CD4-positive, alpha-beta T cell treated with Interleukin-12 subunit alpha and Interleukin-12 subunit beta, for 1 hour (primary cell): ENCODE results near the gene TMEM190.
A peak's percentile ranks its signal among the peaks of the same experiment; 100 is the strongest.
"Not testable (repeated sequence)": the region's sequence is repeated elsewhere in the genome, so short reads cannot be mapped to it uniquely, and the experiment has no call there.

Source experiments
- DNase-seq: peaks from one replicate; pipeline ENCODE4 v3.0.0-alpha.2; 2020

TMEM190 gene

GRCh38 chr19:55391702-55392615, 15.3 kb downstream of the TMEM190 start:
- no peak for DNase-seq

DNA sequence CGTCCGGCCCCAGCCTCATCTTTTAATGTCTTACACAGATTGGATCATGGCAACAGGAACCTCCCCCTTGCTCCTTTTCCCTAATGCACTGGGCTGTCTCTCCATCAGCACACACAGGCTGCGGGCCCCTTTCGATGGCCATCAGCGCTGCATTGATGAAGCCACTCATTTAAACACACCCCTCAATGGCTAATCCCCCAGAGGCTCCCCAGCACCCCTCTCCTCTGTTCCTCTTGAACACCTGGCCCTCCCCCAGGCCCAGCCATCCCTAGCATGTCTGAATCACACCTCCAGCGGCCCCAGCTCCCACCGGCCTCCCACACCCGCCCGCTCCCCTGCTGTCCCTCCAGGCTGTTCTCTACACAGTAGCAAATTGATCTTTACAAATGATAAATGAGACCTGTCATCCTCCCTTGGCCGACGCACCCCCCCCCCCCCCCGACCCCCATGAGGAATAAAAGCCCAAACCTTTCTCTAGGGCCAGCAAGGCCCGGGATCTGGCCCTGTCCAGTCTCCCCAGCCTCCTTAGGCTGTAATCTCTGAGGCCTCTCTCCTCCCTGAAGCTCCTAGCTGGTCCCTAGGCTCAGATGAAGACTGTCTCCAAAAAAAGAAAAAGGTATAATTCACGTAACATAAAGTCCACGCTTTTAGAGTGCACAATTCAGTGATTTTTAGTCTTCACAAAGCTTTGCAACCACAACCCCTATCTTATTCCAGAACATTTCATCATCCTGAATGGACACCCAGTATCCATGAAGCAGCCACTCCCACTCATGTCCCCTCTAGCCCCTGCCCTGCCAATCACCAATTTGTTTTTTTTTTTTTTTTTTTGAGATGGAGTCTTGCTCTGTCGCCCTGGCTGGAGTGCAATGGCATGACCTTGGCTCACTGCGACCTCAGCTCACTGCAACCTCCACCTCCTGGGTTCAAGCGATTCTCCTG, 16.5 kb downstream of the TMEM190 start:
- DNase-seq: no peak

- no peak for DNase-seq
These were observed 21.7 kb downstream of the TMEM190 start for GRCh38 chr19:55398200-55398925.

GRCh38 chr19:55400281-55401087, 23.9 kb downstream of the TMEM190 start:
- no peak for DNase-seq

- DNase-seq: not testable (repeated sequence)
These were observed 24.8 kb downstream of the TMEM190 start for GRCh38 chr19:55401390-55401789.

DNA sequence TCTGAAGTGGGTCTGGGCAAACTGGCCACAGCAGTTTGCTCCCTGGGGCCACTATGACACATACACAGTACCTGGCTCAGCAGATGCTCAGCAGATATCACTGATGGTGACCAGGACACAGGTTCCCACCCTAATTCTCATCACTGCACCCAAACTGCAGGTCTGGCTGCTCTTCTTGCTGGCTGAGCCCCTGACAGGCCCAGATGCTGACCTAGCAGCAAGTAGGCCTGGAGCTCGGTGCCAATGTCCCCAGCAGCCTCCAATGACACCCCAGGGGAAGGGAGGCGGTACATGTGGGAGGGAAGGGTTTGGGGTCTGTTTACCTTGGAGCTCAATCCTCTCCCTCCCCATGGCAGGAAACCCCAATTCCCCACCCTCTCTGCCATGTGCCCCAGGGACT, 25.9 kb downstream of the TMEM190 start:
- DNase-seq: no peak

DNA sequence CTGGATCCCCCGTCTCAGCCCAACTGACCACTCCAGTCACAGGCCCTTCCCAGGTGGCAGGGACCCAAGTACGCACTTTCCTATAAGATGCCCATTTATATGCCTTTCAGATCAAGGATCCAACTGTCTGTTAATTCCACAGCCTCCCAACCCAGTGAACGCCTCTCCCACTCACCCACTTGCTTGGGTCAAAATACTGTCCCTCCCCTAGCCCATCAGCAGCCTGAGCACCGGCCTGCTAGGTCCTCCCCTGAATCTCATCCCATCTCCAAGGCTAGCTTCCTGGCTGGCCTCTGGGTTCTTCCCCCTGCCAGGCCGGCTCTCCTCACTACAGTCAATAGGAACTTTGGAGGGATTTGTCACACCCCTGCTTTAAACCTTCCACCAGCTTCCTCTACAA, 29.0 kb downstream of the TMEM190 start:
- DNase-seq: no peak

- DNase-seq: no peak
These were observed 29.6 kb downstream of the TMEM190 start for GRCh38 chr19:55406091-55406825.

- no peak for DNase-seq
These were observed 30.4 kb downstream of the TMEM190 start for GRCh38 chr19:55406826-55407549.

- not testable (repeated sequence) for DNase-seq
These were observed 30.8 kb downstream of the TMEM190 start, which contains the start of gene UBE2S for GRCh38 chr19:55407550-55407799. TSS of gene UBE2S (minus strand) at chr19:55407788. CDS start at chr19:55407589, 199 bp downstream.

GRCh38 chr19:55407800-55408532, 31.3 kb downstream of the TMEM190 start:
- DNase-seq: peak; percentile 99

GRCh38 chr19:55408533-55408872, 31.9 kb downstream of the TMEM190 start:
- DNase-seq: no peak

DNA sequence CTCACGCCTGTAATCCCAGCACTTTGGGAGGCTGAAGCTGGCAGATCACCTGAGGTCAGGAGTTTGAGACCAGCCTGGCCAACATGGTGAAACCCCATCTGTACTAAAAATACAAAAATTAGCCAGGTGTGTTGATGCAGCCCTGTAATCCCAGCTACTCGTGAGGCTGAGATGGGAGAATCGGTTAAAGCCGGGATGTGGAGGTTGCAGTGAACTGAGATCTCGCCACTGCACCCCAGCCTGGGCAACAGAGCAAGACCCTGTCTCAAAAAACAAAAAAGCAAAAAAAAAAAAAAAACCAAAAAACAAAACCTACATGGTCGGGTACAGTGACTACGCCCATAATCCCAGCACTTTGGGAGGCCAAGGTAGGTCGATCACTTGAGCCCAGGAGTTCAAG, 32.6 kb downstream of the TMEM190 start:
- DNase-seq: not testable (repeated sequence)

GRCh38 chr19:55410168-55410567, 33.5 kb downstream of the TMEM190 start:
- no peak for DNase-seq

DNA sequence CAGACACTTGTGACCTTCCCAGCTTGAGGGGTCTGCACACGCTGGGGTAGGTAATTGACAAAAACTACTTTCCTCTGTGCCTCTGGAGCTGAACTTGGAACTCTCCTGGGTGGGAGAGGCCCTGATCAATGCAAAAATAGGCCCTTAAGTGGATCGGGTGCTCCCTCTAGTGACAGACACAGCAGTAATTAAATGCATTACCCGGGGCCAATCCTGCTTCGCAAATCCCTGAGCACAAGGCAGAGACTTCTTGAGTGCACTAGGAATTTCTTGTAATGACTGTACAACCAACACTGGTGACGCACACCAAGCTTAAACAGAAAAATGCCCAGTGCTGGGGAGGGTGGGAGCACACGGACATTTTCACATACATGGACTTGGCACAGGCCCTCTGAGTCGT, 41.6 kb downstream of the TMEM190 start:
- peak; percentile 73 for DNase-seq

DNA sequence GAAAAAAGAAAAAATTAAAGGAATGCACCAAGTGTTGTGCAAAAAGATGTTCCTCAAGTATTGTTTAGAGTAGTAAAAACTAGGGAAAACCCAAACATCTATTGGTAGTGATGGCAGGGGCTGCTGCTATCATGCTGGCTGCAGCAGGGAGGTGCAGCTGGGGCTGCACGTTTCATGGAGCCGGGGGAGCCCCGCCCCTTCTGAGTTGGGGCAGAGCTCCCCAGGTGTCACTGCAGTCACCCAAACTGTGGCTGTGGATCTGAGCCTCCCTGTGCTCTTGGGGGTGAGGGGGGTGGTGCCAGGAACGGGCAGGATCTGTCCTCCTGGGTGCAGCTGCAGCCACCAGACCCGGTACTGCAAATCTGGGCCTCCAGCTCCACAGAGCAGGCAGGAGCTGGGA, 42.5 kb downstream of the TMEM190 start:
- no peak for DNase-seq

GRCh38 chr19:55419624-55420236, 43.1 kb downstream of the TMEM190 start:
- no peak for DNase-seq

DNA sequence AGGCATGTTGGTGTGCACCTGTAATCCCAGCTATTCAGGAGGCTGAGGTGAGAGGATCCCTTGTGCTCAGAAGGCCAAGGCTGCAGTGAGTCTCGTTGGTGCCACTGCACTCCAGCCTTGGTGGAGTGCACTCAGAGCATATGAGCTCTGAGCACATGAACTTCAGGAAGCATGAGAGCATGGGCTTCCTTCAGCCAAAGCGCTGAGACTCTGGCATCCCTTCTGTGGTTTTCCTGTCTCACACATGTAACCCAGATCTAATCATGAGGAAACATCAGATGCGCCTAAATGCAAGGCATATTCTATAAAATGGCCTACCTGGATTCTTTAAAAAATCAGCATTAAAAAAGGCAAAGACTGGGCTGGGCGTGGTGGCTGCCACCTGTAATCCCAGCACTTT, 44.7 kb downstream of the TMEM190 start:
- DNase-seq: peak; percentile 56

GRCh38 chr19:55423225-55424005, 46.8 kb downstream of the TMEM190 start:
- DNase-seq: no peak
